ENCODE measurements around the gene SVIL. TPM values are rescaled to one million over a fixed set of nuclear protein-coding genes. Genes with fewer than 3 reads are reported as not detected.

The SVIL gene
- total and polyA plus RNA-seq, 2 of the 13 experiments (the other 11 are each of a cell fraction or from before 2014, with no cell fraction given) = 3.9 to 12.1 TPM

DNA sequence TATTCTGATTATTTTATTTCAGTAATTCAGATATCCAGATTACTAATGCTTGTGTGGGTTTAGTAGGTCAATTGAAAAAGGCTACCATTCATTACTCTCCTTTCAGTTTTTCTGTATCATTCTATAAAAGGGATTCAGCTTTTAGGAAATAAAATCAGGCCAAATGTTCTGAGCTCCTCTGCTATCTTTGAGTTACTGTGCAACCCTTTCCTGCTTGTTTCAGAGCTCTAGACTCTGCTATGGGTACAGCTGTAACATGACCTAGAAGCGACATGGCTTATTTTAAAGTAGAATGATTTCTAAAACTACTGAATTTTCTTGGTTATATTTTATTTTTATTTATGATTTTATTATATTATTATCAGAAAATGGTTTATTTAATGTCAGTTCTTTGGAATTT is 203.1 kb downstream of the SVIL start (continued):
- TF ChIP-seq, protein P1, sequence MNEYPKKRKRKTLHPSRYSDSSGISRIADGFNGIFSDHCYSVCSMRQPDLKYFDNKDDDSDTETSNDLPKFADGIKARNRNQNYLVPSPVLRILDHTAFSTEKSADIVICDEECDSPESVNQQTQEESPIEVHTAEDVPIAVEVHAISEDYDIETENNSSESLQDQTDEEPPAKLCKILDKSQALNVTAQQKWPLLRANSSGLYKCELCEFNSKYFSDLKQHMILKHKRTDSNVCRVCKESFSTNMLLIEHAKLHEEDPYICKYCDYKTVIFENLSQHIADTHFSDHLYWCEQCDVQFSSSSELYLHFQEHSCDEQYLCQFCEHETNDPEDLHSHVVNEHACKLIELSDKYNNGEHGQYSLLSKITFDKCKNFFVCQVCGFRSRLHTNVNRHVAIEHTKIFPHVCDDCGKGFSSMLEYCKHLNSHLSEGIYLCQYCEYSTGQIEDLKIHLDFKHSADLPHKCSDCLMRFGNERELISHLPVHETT (CRISPR knock-in tag; conservative IDR thresholded peaks at IDR 0.05) = no peak
- TF ChIP-seq, protein P2, sequence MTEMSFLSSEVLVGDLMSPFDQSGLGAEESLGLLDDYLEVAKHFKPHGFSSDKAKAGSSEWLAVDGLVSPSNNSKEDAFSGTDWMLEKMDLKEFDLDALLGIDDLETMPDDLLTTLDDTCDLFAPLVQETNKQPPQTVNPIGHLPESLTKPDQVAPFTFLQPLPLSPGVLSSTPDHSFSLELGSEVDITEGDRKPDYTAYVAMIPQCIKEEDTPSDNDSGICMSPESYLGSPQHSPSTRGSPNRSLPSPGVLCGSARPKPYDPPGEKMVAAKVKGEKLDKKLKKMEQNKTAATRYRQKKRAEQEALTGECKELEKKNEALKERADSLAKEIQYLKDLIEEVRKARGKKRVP (CRISPR knock-in tag; IDR thresholded peaks at IDR 0.05) = no peak

DNA sequence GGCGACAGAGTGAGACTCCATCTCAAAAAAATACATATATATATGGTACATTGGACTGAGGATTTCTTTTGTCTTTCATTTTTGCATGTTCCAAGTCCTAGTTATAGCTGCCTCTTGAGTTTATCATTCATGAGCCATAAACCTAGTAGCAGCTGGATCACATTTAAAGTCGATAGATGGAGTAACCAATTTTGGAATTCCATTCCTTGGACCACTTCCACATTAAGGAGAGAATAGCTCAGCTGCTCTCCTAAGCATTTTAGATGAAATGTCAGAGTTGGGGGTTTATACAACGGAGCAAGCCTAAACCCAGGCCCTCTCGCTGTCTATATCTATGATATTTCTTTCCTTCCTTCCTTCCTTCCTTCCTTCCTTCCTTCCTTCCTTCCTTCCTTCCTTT is 204.7 kb downstream of the SVIL start:
- Histone ChIP-seq H4K20me1 (ENCODE audit: insufficient read depth, low read length) (0 out of 2 replicates have a peak, but pooled peaks cover 9% of the 10 kb centered on the region), H3K36me3 (replicated peaks in 1 of 2; ENCODE audit: control insufficient read depth in 1 of 2, insufficient read depth in 2 of 2, low read length in 2 of 2) (peaks cover 5 to 11% of the 10 kb centered on the region in 2 experiments; a peak in 3 of 5 replicates), H3K27ac (ENCODE audit: extremely low read length, insufficient read depth, low read length) (no peak overlapping the region), H3K9me3 (ENCODE audit: low read length) (no peaks in the 10 kb centered on the region), H3K4me2 (ENCODE audit: low read depth, low read length) (no peak overlapping the region), H2AFZ (ENCODE audit: low read length) (no peak overlapping the region), H3K4me3 (replicated peaks in 1 of 3; ENCODE audit: insufficient read depth in 1 of 3, low read depth in 2 of 3, low read length in 3 of 3) (no peak overlapping the region), H3K9ac (ENCODE audit: insufficient read depth, low read depth, low read length) (no peak overlapping the region), H3K27me3 (ENCODE audit: control insufficient read depth in 1 of 2, insufficient read depth in 2 of 2, low read length in 2 of 2) (no peaks in the 10 kb centered on the region; a peak in 1 of 5 replicates), H3K4me1 (ENCODE audit: insufficient read depth, low read length) (peaks cover 35% of the 10 kb centered on the region), H3K79me2 (ENCODE audit: insufficient read depth, low read length) (peaks cover 15% of the 10 kb centered on the region)
- DNase-seq (ENCODE audit: low spot score) (no peak), ATAC-seq (no peak), FAIRE-seq (no peak)
- ChIA-PET POLR2A (no interaction called here), CTCF (ENCODE audit: low intra/inter-chr PET ratio, low total read pairs) (no interaction called here)
- intact Hi-C loops (cut with micrococcal nuclease; ENCODE audit: unreplicated experiment) = no loop called here
- no peak for TF ChIP-seq GTF3A (CRISPR knock-in tag; conservative IDR thresholded peaks at IDR 0.05)
- TF ChIP-seq, protein P3, sequence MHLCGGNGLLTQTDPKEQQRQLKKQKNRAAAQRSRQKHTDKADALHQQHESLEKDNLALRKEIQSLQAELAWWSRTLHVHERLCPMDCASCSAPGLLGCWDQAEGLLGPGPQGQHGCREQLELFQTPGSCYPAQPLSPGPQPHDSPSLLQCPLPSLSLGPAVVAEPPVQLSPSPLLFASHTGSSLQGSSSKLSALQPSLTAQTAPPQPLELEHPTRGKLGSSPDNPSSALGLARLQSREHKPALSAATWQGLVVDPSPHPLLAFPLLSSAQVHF (CRISPR knock-in tag; IDR thresholded peaks at IDR 0.05) = no peak
- no TSS peak for BruUV-seq (replicated peaks)
- in situ Hi-C loops (cut with HindIII; ENCODE audit: extremely low pct_ligation_motif_present, low pct_unique_long_range_greater_than_20kb) = no loop called here
- 95% methylated on average over 4 of the region's 4 CpGs for WGBS (ENCODE audit: low lambda C conversion rate)
